ENCODE data around the gene GLI1. TPM values are rescaled to one million over a fixed set of nuclear protein-coding genes. Genes with fewer than 3 reads are reported as not detected.

GLI1 gene
- total RNA-seq, 1 donor from 2014 or later: 5.8 TPM

GRCh38 chr12:57446292-57446960 lies 13.2 kb upstream of the GLI1 start:
- Histone ChIP-seq H3K4me2 (ENCODE audit: low read length) (no peak overlapping the region), H3K27me3 (ENCODE audit: insufficient read depth, low read length) (no peaks in the 10 kb centered on the region), H3K36me3 (ENCODE audit: insufficient read depth, low read length) (no peaks in the 10 kb centered on the region), H3K4me3 (ENCODE audit: insufficient read depth, low read depth, low read length) (no peak overlapping the region), H3K4me1 (ENCODE audit: insufficient read depth, low read length) (peaks cover 5% of the 10 kb centered on the region), H3K27ac (ENCODE audit: low read depth, low read length) (no peak overlapping the region), H2AFZ (ENCODE audit: low read depth, low read length) (no peak overlapping the region), H3K9ac (ENCODE audit: low read length) (no peak overlapping the region), H3K79me2 (ENCODE audit: insufficient read depth, low read length) (no peaks in the 10 kb centered on the region), H3K9me3 (ENCODE audit: insufficient read depth, low read depth, low read length) (no peaks in the 10 kb centered on the region), H4K20me1 (ENCODE audit: insufficient read depth, low read length) (no peaks in the 10 kb centered on the region)
- no peak for DNase-seq (ENCODE audit: low read depth)
- Mint-ChIP-seq H3K9me3 (ENCODE audit: unreplicated experiment) (peaks cover 10% of the 10 kb centered on the region), H3K27ac (ENCODE audit: unreplicated experiment) (no peak overlapping the region), H3K4me1 (ENCODE audit: low read depth, unreplicated experiment) (peaks cover 5% of the 10 kb centered on the region), H3K27me3 (ENCODE audit: low read depth, unreplicated experiment) (peaks cover 4% of the 10 kb centered on the region), H3K4me3 (ENCODE audit: unreplicated experiment) (no peak overlapping the region), H3K36me3 (ENCODE audit: low read depth, unreplicated experiment) (no peaks in the 10 kb centered on the region)
- FAIRE-seq: no peak
- TF ChIP-seq CTCF (IDR thresholded peaks at IDR 0.05; ENCODE audit: insufficient read depth, low read depth, low read length): no peak
- no peak for TF ChIP-seq EZH2 (IDR thresholded peaks at IDR 0.05; ENCODE audit: insufficient read depth, low read length)

- H3K9ac ChIP-seq (ENCODE audit: low read length): no peak overlapping the region
- peaks cover 4% of the 10 kb centered on the region for H3K27me3 Mint-ChIP-seq (ENCODE audit: low read depth, unreplicated experiment)
- FAIRE-seq: no peak
Measured at GRCh38 chr12:57448669-57449068, 10.9 kb upstream of the GLI1 start.

More at GRCh38 chr12:57448669-57449068, 10.9 kb upstream of the GLI1 start:
- no peak overlapping the region for H3K27ac Mint-ChIP-seq (ENCODE audit: unreplicated experiment)
- H3K36me3 Mint-ChIP-seq (ENCODE audit: low read depth, unreplicated experiment): no peaks in the 10 kb centered on the region
- no peak for DNase-seq (ENCODE audit: low read depth)
- H3K36me3 ChIP-seq (ENCODE audit: insufficient read depth, low read length): no peaks in the 10 kb centered on the region
- peaks cover 10% of the 10 kb centered on the region for H3K9me3 Mint-ChIP-seq (ENCODE audit: unreplicated experiment)
- H3K4me1 ChIP-seq (ENCODE audit: insufficient read depth, low read length): peaks cover 18% of the 10 kb centered on the region
- H3K27me3 ChIP-seq (ENCODE audit: insufficient read depth, low read length): no peaks in the 10 kb centered on the region
- no peak overlapping the region for H3K4me3 Mint-ChIP-seq (ENCODE audit: unreplicated experiment)
- no peak overlapping the region for H3K27ac ChIP-seq (ENCODE audit: low read depth, low read length)
- H3K4me3 ChIP-seq (ENCODE audit: insufficient read depth, low read depth, low read length): no peak overlapping the region
- no peaks in the 10 kb centered on the region for H4K20me1 ChIP-seq (ENCODE audit: insufficient read depth, low read length)
- peaks cover 15% of the 10 kb centered on the region for H3K4me1 Mint-ChIP-seq (ENCODE audit: low read depth, unreplicated experiment)
- no peaks in the 10 kb centered on the region for H3K9me3 ChIP-seq (ENCODE audit: insufficient read depth, low read depth, low read length)
- H3K79me2 ChIP-seq (ENCODE audit: insufficient read depth, low read length): no peaks in the 10 kb centered on the region
- TF ChIP-seq CTCF (IDR thresholded peaks at IDR 0.05; ENCODE audit: insufficient read depth, low read depth, low read length): no peak
- no peak for TF ChIP-seq EZH2 (IDR thresholded peaks at IDR 0.05; ENCODE audit: insufficient read depth, low read length)
- no peak overlapping the region for H2AFZ ChIP-seq (ENCODE audit: low read depth, low read length)
- no peak overlapping the region for H3K4me2 ChIP-seq (ENCODE audit: low read length)

Measured in astrocyte (in vitro differentiated cells and primary cell).